ENCODE measurements around the gene H19.

DNA sequence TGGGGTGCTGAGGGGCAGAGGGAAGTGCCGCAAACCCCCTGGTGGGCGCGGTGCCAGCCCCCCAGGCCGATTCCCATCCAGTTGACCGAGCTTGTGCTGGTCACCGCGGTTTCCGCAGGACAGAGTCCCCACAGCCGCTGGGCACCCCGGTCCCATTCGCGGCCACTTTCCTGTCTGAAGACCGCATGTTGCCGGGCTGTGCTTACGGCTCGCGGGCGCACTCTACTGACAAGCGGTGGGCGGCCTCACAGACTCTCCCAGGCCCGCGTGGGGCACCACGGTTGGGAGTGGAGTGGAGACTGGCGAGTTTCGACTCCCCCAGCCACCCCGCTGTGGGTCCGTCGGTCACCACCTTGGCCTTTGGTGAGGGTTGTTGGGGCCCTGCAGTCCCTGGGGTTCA, 648 bp upstream of the H19 start:
- TF ChIP-seq, protein P1, sequence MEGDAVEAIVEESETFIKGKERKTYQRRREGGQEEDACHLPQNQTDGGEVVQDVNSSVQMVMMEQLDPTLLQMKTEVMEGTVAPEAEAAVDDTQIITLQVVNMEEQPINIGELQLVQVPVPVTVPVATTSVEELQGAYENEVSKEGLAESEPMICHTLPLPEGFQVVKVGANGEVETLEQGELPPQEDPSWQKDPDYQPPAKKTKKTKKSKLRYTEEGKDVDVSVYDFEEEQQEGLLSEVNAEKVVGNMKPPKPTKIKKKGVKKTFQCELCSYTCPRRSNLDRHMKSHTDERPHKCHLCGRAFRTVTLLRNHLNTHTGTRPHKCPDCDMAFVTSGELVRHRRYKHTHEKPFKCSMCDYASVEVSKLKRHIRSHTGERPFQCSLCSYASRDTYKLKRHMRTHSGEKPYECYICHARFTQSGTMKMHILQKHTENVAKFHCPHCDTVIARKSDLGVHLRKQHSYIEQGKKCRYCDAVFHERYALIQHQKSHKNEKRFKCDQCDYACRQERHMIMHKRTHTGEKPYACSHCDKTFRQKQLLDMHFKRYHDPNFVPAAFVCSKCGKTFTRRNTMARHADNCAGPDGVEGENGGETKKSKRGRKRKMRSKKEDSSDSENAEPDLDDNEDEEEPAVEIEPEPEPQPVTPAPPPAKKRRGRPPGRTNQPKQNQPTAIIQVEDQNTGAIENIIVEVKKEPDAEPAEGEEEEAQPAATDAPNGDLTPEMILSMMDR (IDR thresholded peaks at IDR 0.05 in 2 of 3, conservative IDR thresholded peaks at IDR 0.05 in 1 of 3; ENCODE audit: insufficient read depth in 2 of 3, low read depth in 1 of 3, low read length in 3 of 3): no peak
- TF ChIP-seq DPF2 (IDR thresholded peaks at IDR 0.05) (no peak), GABPA (tag; conservative IDR thresholded peaks at IDR 0.05; ENCODE audit: low read depth) (no peak), ETV6 (IDR thresholded peaks at IDR 0.05; ENCODE audit: borderline replicate concordance in 1 of 2, low read depth in 2 of 2, low read length in 1 of 2) (no peak), ETV6 (CRISPR knock-in tag; IDR thresholded peaks at IDR 0.05; ENCODE audit: borderline replicate concordance) (no peak), CBFB (CRISPR knock-in tag; IDR thresholded peaks at IDR 0.05) (no peak)

Data from K562 (cell line).